IMR-90 (cell line): ENCODE results near the gene PMIS2. TPM values are rescaled to one million over a fixed set of nuclear protein-coding genes. Genes with fewer than 3 reads are reported as not detected.

Experiments used
- ATAC-seq: fragments of 200-7000 bp; cut with Tn5 transposase; 2 replicates; pipeline ENCODE4 v1.9.1; 2020; ENCODE audit warnings: low read depth, mild to moderate bottlenecking, moderate library complexity
- BruUV-seq: library from RNA; stranded (reverse); fragments of 400-500 nt; replicated peaks from 2 replicates; lab custom pipeline; 2021; lab: Mats Ljungman, UMichigan
- CTCF ChIA-PET: fragments of 300-600 bp; formaldehyde crosslinking; extraction: SDS; loops from one replicate; lab custom pipeline; 2021; ENCODE audit warnings: antibody characterized with exemption; lab: Yijun Ruan, JAX
- POLR2A ChIA-PET: fragments of 300-600 bp; sonication (Branson Sonifier 250); formaldehyde crosslinking; loops from one replicate; lab custom pipeline; 2022; ENCODE audit warnings: antibody characterized with exemption; ENCODE audit not compliant: unreplicated experiment; lab: Charles Lee
- DNase-seq: peaks from one replicate; pipeline ENCODE4 v3.0.0; 2013
- H2AFZ ChIP-seq: replicated peaks from 2 replicates; pipeline ENCODE3; 2013; ENCODE audit warnings: low read length, mild to moderate bottlenecking; ENCODE audit not compliant: poor library complexity
- H2AK5ac ChIP-seq: 2 replicates; pipeline ENCODE4 v1.6.1; 2013; ENCODE audit warnings: low read depth, low read length, inconsistent platforms
- H2AK9ac ChIP-seq: replicated peaks from 2 replicates; pipeline ENCODE3; 2013; ENCODE audit warnings: mild to moderate bottlenecking, low read depth, low read length, moderate library complexity; ENCODE audit not compliant: poor library complexity
- H2BK120ac ChIP-seq: 2 replicates; pipeline ENCODE4 v1.6.1; 2013; ENCODE audit warnings: low read depth, low read length, inconsistent platforms
- H2BK15ac ChIP-seq: 3 replicates; pipeline ENCODE4 v1.6.1; 2013; ENCODE audit warnings: low read depth, low read length, inconsistent platforms
- H2BK20ac ChIP-seq: 2 replicates; pipeline ENCODE4 v1.6.1; 2013; ENCODE audit warnings: low read depth, mild to moderate bottlenecking, inconsistent platforms, low read length, moderate library complexity
- H2BK5ac ChIP-seq: 2 replicates; pipeline ENCODE4 v1.6.1; 2013; ENCODE audit warnings: mild to moderate bottlenecking, low read depth, low read length, inconsistent platforms; ENCODE audit not compliant: poor library complexity, severe bottlenecking
- H3K14ac ChIP-seq: replicated peaks from 2 replicates; pipeline ENCODE4 v1.6.1; 2013; ENCODE audit warnings: low read depth, low read length, inconsistent platforms
- H3K18ac ChIP-seq: 2 replicates; pipeline ENCODE4 v1.6.1; 2013; ENCODE audit warnings: low read depth, low read length, control low read depth
- H3K23ac ChIP-seq: 2 replicates; pipeline ENCODE4 v1.6.1; 2013; ENCODE audit warnings: low read depth, low read length, inconsistent platforms
- H3K27ac ChIP-seq: 2 replicates; pipeline ENCODE4 v1.5.1; 2013; ENCODE audit warnings: mild to moderate bottlenecking, control low read depth, low read length; ENCODE audit not compliant: insufficient read depth
- H3K27me3 ChIP-seq: 2 replicates; pipeline ENCODE4 v1.6.1; 2013; ENCODE audit warnings: low read length; ENCODE audit not compliant: control insufficient read depth, insufficient read depth
- H3K36me3 ChIP-seq: 2 replicates; pipeline ENCODE4 v1.6.1; 2013; ENCODE audit warnings: low read length, mixed read lengths; ENCODE audit not compliant: control insufficient read depth, insufficient read depth
- H3K4ac ChIP-seq: 2 replicates; pipeline ENCODE4 v1.6.1; 2013; ENCODE audit warnings: low read depth, low read length, inconsistent platforms
- H3K4me1 ChIP-seq: 2 replicates; pipeline ENCODE4 v1.6.1; 2013; ENCODE audit warnings: low read length, mixed read lengths; ENCODE audit not compliant: control insufficient read depth, insufficient read depth
- H3K4me2 ChIP-seq: 2 replicates; pipeline ENCODE4 v1.6.1; 2013; ENCODE audit warnings: low read depth, mild to moderate bottlenecking, control low read depth, low read length, moderate library complexity
- H3K4me3 ChIP-seq: 2 replicates; pipeline ENCODE4 v1.5.1; 2013; ENCODE audit warnings: low read depth, mild to moderate bottlenecking, control low read depth, low read length, moderate library complexity; ENCODE audit not compliant: insufficient read depth
- H3K56ac ChIP-seq: 2 replicates; pipeline ENCODE4 v1.6.1; 2013; ENCODE audit warnings: low read length, inconsistent platforms; ENCODE audit not compliant: insufficient read depth; ENCODE audit errors: extremely low read depth
- H3K79me1 ChIP-seq, 2 experiments: 2 replicates each; pipeline ENCODE4 v1.6.1; 2013; ENCODE audit warnings: low read length in 2 of 2, inconsistent platforms in 1 of 2, low read depth in 1 of 2
- H3K9ac ChIP-seq: 2 replicates; pipeline ENCODE4 v1.6.1; 2013; ENCODE audit warnings: low read depth, low read length, control low read depth
- H3K9me1 ChIP-seq: 2 replicates; pipeline ENCODE4 v1.6.1; 2013; ENCODE audit warnings: low read length, inconsistent platforms; ENCODE audit not compliant: insufficient read depth
- H3K9me3 ChIP-seq: 2 replicates; pipeline ENCODE4 v1.6.1; 2013; ENCODE audit warnings: low read length; ENCODE audit not compliant: control insufficient read depth, insufficient read depth
- H4K20me1 ChIP-seq: 2 replicates; pipeline ENCODE4 v1.6.1; 2013; ENCODE audit warnings: low read length, inconsistent platforms; ENCODE audit not compliant: insufficient read depth
- H4K5ac ChIP-seq: 2 replicates; pipeline ENCODE4 v1.6.1; 2013; ENCODE audit warnings: mild to moderate bottlenecking, low read depth, low read length, control low read depth
- H4K8ac ChIP-seq, 2 experiments: 2 replicates each; pipeline ENCODE4 v1.6.1; 2013; ENCODE audit warnings: low read depth in 2 of 2, low read length in 2 of 2, control low read depth in 1 of 2, inconsistent platforms in 1 of 2
- H4K91ac ChIP-seq: 2 replicates; pipeline ENCODE4 v1.6.1; 2013; ENCODE audit warnings: low read depth, low read length, inconsistent platforms; ENCODE audit not compliant: insufficient read depth
- BHLHE40 ChIP-seq: fragments of 150-350 bp; IDR thresholded peaks from 2 replicates; pipeline ENCODE4 v1.6.1; 2016; ENCODE audit warnings: mild to moderate bottlenecking, low read depth, low read length
- NFE2L2 ChIP-seq: fragments of 150-350 bp; IDR thresholded peaks from 2 replicates; pipeline ENCODE4 v1.6.1; 2016; ENCODE audit warnings: low read depth, mild to moderate bottlenecking, low read length
- RAD21 ChIP-seq: IDR thresholded peaks from 2 replicates; pipeline ENCODE4 v1.6.1; 2012; ENCODE audit warnings: low read length, improper control_type of control experiment
- SMC3 ChIP-seq: fragments of 150-350 bp; IDR thresholded peaks from 2 replicates; pipeline ENCODE4 v1.6.1; 2016; ENCODE audit warnings: low read depth, mild to moderate bottlenecking, antibody characterized with exemption, low read length, moderate library complexity
- WGBS, 2 experiments: methylation state at CpG; one replicate each; pipeline versions ENCODE4 v1.1.5 to v1.1.7; 2013; ENCODE audit warnings: missing lambda C conversion rate in 2 of 2; ENCODE audit not compliant: insufficient read length in 1 of 2; ENCODE audit errors: extremely low coverage in 2 of 2; 5-methylcytosine and 5-hydroxymethylcytosine counted together
- dilution Hi-C: fragments of 300-500 bp; cut with HindIII; formaldehyde crosslinking; loops from one replicate; pipeline ENCODE4 v1.14.3; 2018; ENCODE audit warnings: low sequenced_read_pairs; ENCODE audit not compliant: unreplicated experiment
- in situ Hi-C: fragments of 300-500 bp; cut with MboI; formaldehyde crosslinking; loops from 3 replicates; pipeline ENCODE4 v1.14.3; 2019; ENCODE audit warnings: low sequenced_read_pairs, inconsistent platforms, mixed read lengths
- intact Hi-C: fragments of 100-400 bp; cut with micrococcal nuclease; formaldehyde crosslinking; loops from 2 replicates; pipeline ENCODE4 v1.10.0; 2022
- polyA plus RNA-seq, 3 experiments: library from polyadenylated mRNA; depleted of rRNA; stranded (reverse); fragments of >200 nt; gene quantifications; 2 replicates each; pipeline ENCODE4 v1.2.3, GENCODE V29; 2012; ENCODE audit warnings: low replicate concordance in 1 of 3
- total RNA-seq: library from RNA; depleted of rRNA; stranded (reverse); fragments of >200 nt; gene quantifications from 2 replicates; pipeline ENCODE4 v1.2.3, GENCODE V29; 2012

Gene PMIS2
- total and polyA plus RNA-seq, 2 of the 4 experiments (the other 2 are of a cell fraction): not detected

GRCh38 chr19:35553385-35554000, 32.5 kb upstream of the PMIS2 start:
- peaks cover 22% of the 10 kb centered on the region for H3K27me3 ChIP-seq
- H2BK120ac ChIP-seq: no peak overlapping the region
- in situ Hi-C loops (no loop called here), dilution Hi-C loops (no loop called here), intact Hi-C loops (no loop called here)
- ChIA-PET POLR2A (no interaction called here), CTCF (no interaction called here)
- H3K9me3 ChIP-seq: no peaks in the 10 kb centered on the region
- no peak overlapping the region for H3K4me2 ChIP-seq
- peaks cover 2 to 6% of the 10 kb centered on the region in 2 experiments; a peak in 2 of 4 replicates for H3K79me1 ChIP-seq
- H3K4me1 ChIP-seq: no peaks in the 10 kb centered on the region
- no peak overlapping the region for H3K56ac ChIP-seq
- no peak overlapping the region for H4K91ac ChIP-seq
- H3K18ac ChIP-seq: no peak overlapping the region
- H2BK20ac ChIP-seq: no peak overlapping the region
- no peak overlapping the region for H3K4me3 ChIP-seq
- no peak overlapping the region for H3K23ac ChIP-seq
- H2BK5ac ChIP-seq: no peak overlapping the region
- 0 out of 2 replicates have a peak, but pooled peaks cover 3% of the 10 kb centered on the region for H3K9me1 ChIP-seq
- ATAC-seq (no peak), DNase-seq (no peak)
- no peak overlapping the region for H4K5ac ChIP-seq
- WGBS, 2 experiments: 60% methylated on average over 3 of the region's 14 CpGs; no CpG with 5 or more reads in 1 of the 2 experiments
- no peak overlapping the region for H2BK15ac ChIP-seq
- 0 out of 2 replicates have a peak, but pooled peaks cover 7% of the 10 kb centered on the region for H4K20me1 ChIP-seq
- H3K4ac ChIP-seq: no peak overlapping the region
- no peak overlapping the region for H3K27ac ChIP-seq
- H2AK5ac ChIP-seq: no peak overlapping the region
- peaks cover 2% of the 10 kb centered on the region; the same call in 1 of the 2 replicates for H3K36me3 ChIP-seq
- BruUV-seq: no TSS peak
- H2AK9ac ChIP-seq: no peak overlapping the region
- no peak overlapping the region for H2AFZ ChIP-seq
- H4K8ac ChIP-seq: no peak overlapping the region
- no peak overlapping the region for H3K9ac ChIP-seq
- TF ChIP-seq BHLHE40 (no peak), SMC3 (no peak), NFE2L2 (no peak), RAD21 (no peak)
- H3K14ac ChIP-seq: no peak overlapping the region
